Mucosa of gallbladder (tissue), 1 donor: ENCODE data around the gene LTA4H. TPM values are rescaled to one million over a fixed set of nuclear protein-coding genes. Genes with fewer than 3 reads are reported as not detected.

Experiments used
- DNase-seq: peaks from one replicate; pipeline ENCODE4 v3.0.0-alpha.2; 2020; ENCODE audit warnings: low spot score
- total RNA-seq: library from RNA; stranded (reverse); gene quantifications from one replicate; pipeline ENCODE4 v1.2.1, GENCODE V29; 2021
- donor health status: DM: no; HTN: no; CAD: no.

Gene LTA4H
- total RNA-seq, 1 donor from 2014 or later: 62.1 TPM

GRCh38 chr12:95959107-95959506 lies 76.3 kb downstream of the LTA4H start:
- DNase-seq: no peak

- DNase-seq: no peak
These were observed 78.7 kb downstream of the LTA4H start for GRCh38 chr12:95956557-95957145.

- DNase-seq: no peak
These were observed 79.7 kb downstream of the LTA4H start for GRCh38 chr12:95955549-95956159.

GRCh38 chr12:95953000-95953399 lies 82.4 kb downstream of the LTA4H start:
- no peak for DNase-seq

GRCh38 chr12:95951515-95951914 lies 83.9 kb downstream of the LTA4H start:
- DNase-seq: no peak

Other genes starting within 250 kb of the LTA4H start
- 35.1 TPM for gene NTN4, start 244.8 kb downstream of the LTA4H start, total RNA-seq
- 10.9 TPM for gene SNRPF, start 176.6 kb downstream of the LTA4H start, total RNA-seq
- not detected for gene CCDC38, start 93.0 kb downstream of the LTA4H start, total RNA-seq
- 1.2 TPM for gene AMDHD1, start 92.3 kb downstream of the LTA4H start, total RNA-seq
- 0.58 TPM for gene HAL, start 39.2 kb downstream of the LTA4H start, total RNA-seq
- 18.6 TPM for gene ELK3, start 158.8 kb upstream of the LTA4H start, total RNA-seq